Neural cell (in vitro differentiated cells): ENCODE results near the gene CDK9.

Experiments
- EP300 ChIP-seq: fragments of 450-650 bp; conservative IDR thresholded peaks from 2 replicates; pipeline ENCODE4 v1.6.1; 2014; ENCODE audit warnings: antibody characterized with exemption, mild to moderate bottlenecking, moderate library complexity; ENCODE audit not compliant: poor library complexity, severe bottlenecking
- REST ChIP-seq: IDR thresholded peaks from 2 replicates; pipeline ENCODE4 v1.6.1; 2012; ENCODE audit warnings: borderline replicate concordance
- TF ChIP-seq, protein P1 (sequence below): fragments of 450-650 bp; IDR thresholded peaks from 2 replicates; pipeline ENCODE4 v1.5.1; 2014; ENCODE audit warnings: antibody characterized with exemption, mild to moderate bottlenecking, moderate library complexity; ENCODE audit not compliant: poor library complexity, severe bottlenecking

GRCh38 chr9:127818574-127818973 is 32.7 kb downstream of the CDK9 start:
- TF ChIP-seq REST (no peak), EP300 (no peak)
- TF ChIP-seq, protein P1, sequence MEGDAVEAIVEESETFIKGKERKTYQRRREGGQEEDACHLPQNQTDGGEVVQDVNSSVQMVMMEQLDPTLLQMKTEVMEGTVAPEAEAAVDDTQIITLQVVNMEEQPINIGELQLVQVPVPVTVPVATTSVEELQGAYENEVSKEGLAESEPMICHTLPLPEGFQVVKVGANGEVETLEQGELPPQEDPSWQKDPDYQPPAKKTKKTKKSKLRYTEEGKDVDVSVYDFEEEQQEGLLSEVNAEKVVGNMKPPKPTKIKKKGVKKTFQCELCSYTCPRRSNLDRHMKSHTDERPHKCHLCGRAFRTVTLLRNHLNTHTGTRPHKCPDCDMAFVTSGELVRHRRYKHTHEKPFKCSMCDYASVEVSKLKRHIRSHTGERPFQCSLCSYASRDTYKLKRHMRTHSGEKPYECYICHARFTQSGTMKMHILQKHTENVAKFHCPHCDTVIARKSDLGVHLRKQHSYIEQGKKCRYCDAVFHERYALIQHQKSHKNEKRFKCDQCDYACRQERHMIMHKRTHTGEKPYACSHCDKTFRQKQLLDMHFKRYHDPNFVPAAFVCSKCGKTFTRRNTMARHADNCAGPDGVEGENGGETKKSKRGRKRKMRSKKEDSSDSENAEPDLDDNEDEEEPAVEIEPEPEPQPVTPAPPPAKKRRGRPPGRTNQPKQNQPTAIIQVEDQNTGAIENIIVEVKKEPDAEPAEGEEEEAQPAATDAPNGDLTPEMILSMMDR = no peak
